CD8-positive, alpha-beta memory T cell (primary cell): ENCODE results near the gene IRAK1. TPM values are rescaled to one million over a fixed set of nuclear protein-coding genes. Genes with fewer than 3 reads are reported as not detected.

ENCODE experiments used
- CTCF ChIA-PET: fragments of 350-600 bp; sonication (Branson Sonifier 250); formaldehyde crosslinking; loops from one replicate; lab custom pipeline; 2021; ENCODE audit warnings: antibody characterized with exemption; lab: Charles Lee
- POLR2A ChIA-PET: fragments of 350-600 bp; sonication (Branson Sonifier 250); formaldehyde crosslinking; loops from one replicate; lab custom pipeline; 2021; ENCODE audit warnings: antibody characterized with exemption; lab: Charles Lee
- DNase-seq, 5 donors: peaks; one replicate each; pipeline versions ENCODE4 v3.0.0 to v3.0.0-alpha.2; 2020 to 2022; ENCODE audit warnings: mixed read lengths in 1 of 5
- H3K27ac ChIP-seq: one replicate; pipeline ENCODE4 v1.7.0; 2013; ENCODE audit warnings: low read depth, mild to moderate bottlenecking, low read length, moderate library complexity
- H3K27me3 ChIP-seq: 2 replicates; pipeline ENCODE4 v1.7.0; 2013; ENCODE audit warnings: low read length, mild to moderate bottlenecking; ENCODE audit not compliant: insufficient read depth, poor library complexity, severe bottlenecking
- H3K36me3 ChIP-seq: 2 replicates; pipeline ENCODE4 v1.7.0; 2013; ENCODE audit warnings: mild to moderate bottlenecking, low read length, moderate library complexity; ENCODE audit not compliant: insufficient read depth
- H3K4me1 ChIP-seq: 2 replicates; pipeline ENCODE4 v1.7.0; 2013; ENCODE audit warnings: mild to moderate bottlenecking, low read length, moderate library complexity; ENCODE audit not compliant: insufficient read depth
- H3K4me3 ChIP-seq: 2 replicates; pipeline ENCODE4 v1.7.0; 2013; ENCODE audit warnings: mild to moderate bottlenecking, low read length
- H3K9me3 ChIP-seq: 2 replicates; pipeline ENCODE4 v1.7.0; 2013; ENCODE audit warnings: mild to moderate bottlenecking, low read length
- H3K27ac Mint-ChIP-seq, 8 donors: one replicate each; pipeline ENCODE4 v1.8.0; 2020 to 2021; ENCODE audit warnings: mixed read lengths in 8 of 8, mild to moderate bottlenecking in 6 of 8, inconsistent platforms in 3 of 8, moderate library complexity in 3 of 8
- H3K27me3 Mint-ChIP-seq, 2 donors: one replicate each; pipeline ENCODE4 v1.8.0; 2020 to 2021; ENCODE audit warnings: mixed read lengths in 2 of 2, mild to moderate bottlenecking in 1 of 2, moderate library complexity in 1 of 2
- H3K36me3 Mint-ChIP-seq, 3 donors: one replicate each; pipeline ENCODE4 v1.8.0; 2020 to 2021; ENCODE audit warnings: mixed read lengths in 3 of 3, inconsistent platforms in 1 of 3, mild to moderate bottlenecking in 1 of 3
- H3K4me1 Mint-ChIP-seq, 3 donors: one replicate each; pipeline ENCODE4 v1.8.0; 2020 to 2021; ENCODE audit warnings: mixed read lengths in 3 of 3, inconsistent platforms in 1 of 3, mild to moderate bottlenecking in 1 of 3
- H3K4me3 Mint-ChIP-seq, 7 donors: one replicate each; pipeline ENCODE4 v1.8.0; 2020 to 2021; ENCODE audit warnings: mixed read lengths in 7 of 7, mild to moderate bottlenecking in 6 of 7, moderate library complexity in 4 of 7, inconsistent platforms in 2 of 7
- H3K9me3 Mint-ChIP-seq, 5 donors: one replicate each; pipeline ENCODE4 v1.8.0; 2020 to 2022; ENCODE audit warnings: mixed read lengths in 5 of 5, mild to moderate bottlenecking in 3 of 5, moderate library complexity in 2 of 5, inconsistent platforms in 1 of 5
- polyA plus RNA-seq: library from polyadenylated mRNA; unstranded; fragments of 300-500 nt; fragmentation: Illumina TruSeq; gene quantifications from one replicate; pipeline ENCODE4 v1.2.3, GENCODE V29; 2021
- total RNA-seq, 2 experiments: library from RNA; stranded (reverse); gene quantifications; one replicate each; pipeline ENCODE4 v1.2.3, GENCODE V29; 2021

IRAK1 gene
- total and polyA plus RNA-seq, 3 experiments from 2014 or later: 58.0 to 214 (median 208) TPM

DNA sequence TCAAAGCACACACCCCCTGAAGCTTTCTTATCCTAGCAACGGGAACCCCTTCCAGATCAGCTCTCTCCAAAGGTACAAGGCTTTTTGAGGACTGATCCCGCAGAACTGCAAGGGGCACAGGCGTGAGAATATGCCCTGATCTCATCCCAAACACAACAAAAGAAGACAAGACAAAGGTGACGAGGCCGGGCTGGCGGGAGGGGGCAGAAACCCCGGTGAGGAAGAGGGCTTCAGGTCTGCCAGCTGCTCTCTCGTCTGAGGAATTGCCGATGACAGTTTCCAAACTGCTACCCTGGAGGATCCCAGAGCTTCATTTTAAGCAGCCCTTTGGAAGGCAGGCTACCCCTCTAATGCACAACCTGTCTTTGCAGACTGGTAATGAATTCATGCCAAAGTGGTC, 51.4 kb downstream of the IRAK1 start:
- POLR2A ChIA-PET: interaction anchor here (0.8 to 1.6 kb wide), 4 partner anchors 13 to 174 kb away, joined by 3 to 4 read pairs (median 4); partner anchors contain the start of genes IDH3G and SSR4
- Mint-ChIP-seq H3K4me1 (peaks cover 37 to 48% (median 42%) of the 10 kb centered on the region in 3 donors), H3K4me3 (peak overlapping the region; percentile 95 to 100 (median 100)), H3K36me3 (peaks cover 0 to 22% (median 0%) of the 10 kb centered on the region in 3 donors), H3K9me3 (peaks cover 0 to 2% (median 0%) of the 10 kb centered on the region in 5 donors), H3K27ac (peak overlapping the region; percentile 88 to 98 (median 96)), H3K27me3 (peaks cover 0 to 4% of the 10 kb centered on the region in 2 donors)
- CTCF ChIA-PET: interaction anchor here (0.7 to 7.2 kb wide), 6 partner anchors 20 to 52 kb away, joined by 3 to 54 read pairs (median 5); partner anchors contain the start of gene IRAK1
- Histone ChIP-seq H3K36me3 (peaks cover 10% of the 10 kb centered on the region), H3K9me3 (no peaks in the 10 kb centered on the region), H3K27me3 (no peaks in the 10 kb centered on the region), H3K27ac (peak overlapping the region; percentile 67), H3K4me1 (peaks cover 39% of the 10 kb centered on the region), H3K4me3 (peak overlapping the region; percentile 93)
- peak in 1 of 5 donors; percentile 32 for DNase-seq

DNA sequence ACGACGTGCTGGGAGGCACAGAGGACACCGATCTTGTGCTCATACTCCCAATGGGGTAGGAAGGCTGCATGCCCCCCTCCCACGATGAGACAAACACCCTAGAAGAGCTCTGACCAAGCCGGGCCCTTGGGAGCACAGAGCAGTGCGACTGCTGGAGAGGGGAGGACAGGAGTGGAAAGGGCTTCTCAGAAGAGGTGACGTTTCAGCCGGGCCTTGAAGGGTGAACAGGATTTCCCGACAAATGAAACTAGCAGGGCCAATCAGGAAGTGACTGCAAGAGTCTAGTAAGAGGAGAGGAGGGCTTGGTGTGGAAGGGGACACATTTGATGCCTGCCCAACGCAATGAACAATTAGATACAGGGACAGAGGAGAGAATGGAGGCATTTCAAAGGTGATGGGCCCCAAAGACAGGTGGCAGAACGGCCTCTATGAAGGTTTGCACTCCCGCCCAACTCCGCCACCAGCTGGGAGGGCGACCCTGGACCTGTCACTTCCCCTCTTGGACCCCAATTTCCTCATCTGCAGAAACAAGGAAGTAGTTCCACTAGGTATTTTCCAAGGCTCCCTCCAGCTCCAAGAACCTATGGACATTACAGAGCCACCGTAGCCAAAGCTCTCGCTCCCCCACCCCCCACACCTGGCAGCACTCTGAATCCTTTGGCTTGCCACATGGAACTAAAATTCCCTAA, 52.0 kb downstream of the IRAK1 start:
- peak in 3 of 5 donors; percentile 38 to 59 (median 59) for DNase-seq
- Histone ChIP-seq H3K4me3 (peak overlapping the region; percentile 93), H3K4me1 (peaks cover 39% of the 10 kb centered on the region), H3K27ac (peak overlapping the region; percentile 67), H3K36me3 (peaks cover 12% of the 10 kb centered on the region), H3K27me3 (no peaks in the 10 kb centered on the region), H3K9me3 (no peaks in the 10 kb centered on the region)
- H3K36me3 Mint-ChIP-seq: peaks cover 0 to 23% (median 0%) of the 10 kb centered on the region in 3 donors
- H3K9me3 Mint-ChIP-seq: peaks cover 0 to 2% (median 0%) of the 10 kb centered on the region in 5 donors
- CTCF ChIA-PET: interaction anchor here (0.7 to 7.2 kb wide), 11 partner anchors 9 to 204 kb away, joined by 3 to 54 read pairs (median 4); partner anchors contain the start of genes IRAK1 and PLXNB3
- peaks cover 33 to 44% (median 38%) of the 10 kb centered on the region in 3 donors for H3K4me1 Mint-ChIP-seq
- H3K27ac Mint-ChIP-seq: peak overlapping the region; percentile 88 to 98 (median 96)
- H3K4me3 Mint-ChIP-seq: peak overlapping the region; percentile 95 to 100 (median 100)
- POLR2A ChIA-PET: interaction anchor here (0.8 to 1.6 kb wide), 3 partner anchors 39 to 173 kb away, joined by 4 read pairs; partner anchors contain the start of genes IDH3G and SSR4
- peaks cover 0 to 4% of the 10 kb centered on the region in 2 donors for H3K27me3 Mint-ChIP-seq

DNA sequence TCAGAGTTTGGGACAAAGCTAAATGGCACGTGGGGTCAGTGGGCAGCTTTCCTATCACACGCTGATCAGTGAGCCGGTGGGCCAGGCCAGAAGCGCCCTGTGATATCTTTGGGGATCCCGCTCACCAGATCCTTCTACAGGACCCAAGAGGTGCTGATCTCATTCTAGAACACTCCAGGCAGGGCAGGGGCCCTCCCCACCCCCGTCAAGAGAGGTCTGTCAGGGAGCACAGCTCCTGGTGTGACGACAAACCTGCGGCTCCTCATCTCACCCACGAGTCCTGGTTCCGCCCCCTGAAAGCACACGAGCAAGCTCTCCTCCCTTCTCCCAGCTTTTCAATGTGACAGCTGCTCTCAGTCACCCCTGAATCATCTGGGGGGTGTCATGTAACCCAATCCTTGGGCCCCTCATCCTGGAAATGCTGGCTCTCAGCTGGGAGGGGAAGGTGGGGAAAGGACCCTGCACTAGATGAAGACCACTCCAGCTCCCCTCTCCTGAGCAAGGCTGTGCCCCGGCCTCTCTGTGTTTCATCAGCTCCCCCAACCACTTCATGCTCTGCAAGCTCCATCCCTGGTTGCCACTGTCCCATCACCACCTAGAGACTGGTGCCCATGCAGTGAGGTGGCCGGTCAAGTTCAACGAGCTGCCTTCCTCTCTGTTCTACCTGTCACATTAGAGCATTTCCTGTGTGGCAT, 52.7 kb downstream of the IRAK1 start:
- H3K27ac Mint-ChIP-seq: peak overlapping the region; percentile 88 to 98 (median 96)
- Histone ChIP-seq H3K9me3 (no peaks in the 10 kb centered on the region), H3K4me1 (peaks cover 39% of the 10 kb centered on the region), H3K36me3 (peaks cover 14% of the 10 kb centered on the region), H3K27me3 (no peaks in the 10 kb centered on the region), H3K4me3 (peak overlapping the region; percentile 93), H3K27ac (peak overlapping the region; percentile 67)
- H3K36me3 Mint-ChIP-seq: peaks cover 0 to 29% (median 0%) of the 10 kb centered on the region in 3 donors
- H3K9me3 Mint-ChIP-seq: peaks cover 0 to 2% (median 0%) of the 10 kb centered on the region in 5 donors
- H3K4me1 Mint-ChIP-seq: peaks cover 33 to 44% (median 38%) of the 10 kb centered on the region in 3 donors
- H3K27me3 Mint-ChIP-seq: peaks cover 0 to 4% of the 10 kb centered on the region in 2 donors
- peak overlapping the region; percentile 95 to 100 (median 100) for H3K4me3 Mint-ChIP-seq
- DNase-seq: peak in 3 of 5 donors; percentile 26 to 64 (median 30)
- ChIA-PET CTCF (interaction anchor here (0.7 to 7.2 kb wide), 9 partner anchors 8 to 203 kb away, joined by 3 to 54 read pairs (median 4); partner anchors contain the start of genes IRAK1 and PLXNB3), POLR2A (interaction anchor here (0.5 to 1.6 kb wide), 5 partner anchors 16 to 40 kb away, joined by 3 to 5 read pairs (median 4); no protein-coding TSS in a partner anchor)

DNA sequence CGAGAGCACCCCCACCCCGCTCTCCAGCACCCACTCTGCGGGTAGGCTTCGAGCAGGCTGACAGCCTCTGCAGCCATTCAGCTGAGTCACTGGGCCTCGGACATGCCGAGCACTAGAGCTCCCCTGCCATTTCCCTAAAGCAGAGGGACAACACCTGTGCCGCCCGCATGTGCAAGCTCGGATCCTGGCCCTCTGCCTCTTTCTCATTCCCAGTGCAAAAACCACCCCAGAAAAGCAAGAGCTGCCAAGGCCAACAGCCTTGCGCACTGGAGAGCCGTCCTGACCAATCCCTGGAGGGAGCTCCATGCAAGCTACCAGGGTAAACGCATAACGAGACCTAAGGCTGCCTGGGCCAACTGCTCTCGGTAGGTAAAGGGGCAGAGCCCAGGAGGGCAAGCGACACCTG, 53.4 kb downstream of the IRAK1 start:
- no peaks in the 10 kb centered on the region for H3K9me3 ChIP-seq
- H3K36me3 ChIP-seq: peaks cover 20% of the 10 kb centered on the region
- H3K4me1 ChIP-seq: peaks cover 39% of the 10 kb centered on the region
- peak overlapping the region; percentile 67 for H3K27ac ChIP-seq
- DNase-seq: no peak
- Mint-ChIP-seq H3K9me3 (no peaks in the 10 kb centered on the region), H3K27me3 (peaks cover 0 to 2% of the 10 kb centered on the region in 2 donors), H3K4me1 (peaks cover 33 to 44% (median 38%) of the 10 kb centered on the region in 3 donors), H3K4me3 (peak overlapping the region; percentile 50 to 100 (median 100)), H3K27ac (peak overlapping the region in 7 of 8 donors; percentile 88 to 98 (median 95)), H3K36me3 (peaks cover 0 to 33% (median 0%) of the 10 kb centered on the region in 3 donors)
- ChIA-PET CTCF (interaction anchor here (0.9 to 7.2 kb wide), 3 partner anchors 13 to 47 kb away, joined by 3 to 54 read pairs (median 12); no protein-coding TSS in a partner anchor), POLR2A (interaction anchor here (0.8 to 1.5 kb wide), 2 partner anchors 15 to 40 kb away, joined by 4 to 5 read pairs; no protein-coding TSS in a partner anchor)
- H3K4me3 ChIP-seq: no peak overlapping the region
- H3K27me3 ChIP-seq: no peaks in the 10 kb centered on the region

DNA sequence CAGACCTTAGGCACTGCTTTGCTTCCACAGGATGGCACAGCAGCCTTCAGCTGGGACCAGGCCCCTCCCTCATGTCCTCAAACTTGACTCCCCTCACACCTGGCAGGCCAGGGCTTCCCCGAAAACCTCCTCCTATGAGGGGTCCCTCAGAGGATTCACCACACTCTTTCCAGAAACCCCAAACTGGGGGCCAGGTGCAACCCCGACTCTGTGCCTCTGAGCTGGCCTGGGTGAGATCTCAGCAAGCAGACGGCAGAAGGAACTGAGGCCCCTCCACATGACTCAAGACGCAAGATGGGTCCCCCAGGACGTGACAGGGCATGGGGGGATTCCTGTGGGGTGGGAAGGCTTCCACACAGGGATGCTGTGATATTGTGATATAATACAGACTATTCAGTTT, 54.3 kb downstream of the IRAK1 start:
- Mint-ChIP-seq H3K27ac (peak overlapping the region in 7 of 8 donors; percentile 68 to 98 (median 92)), H3K36me3 (peaks cover 0 to 39% (median under 1%) of the 10 kb centered on the region in 3 donors), H3K9me3 (no peaks in the 10 kb centered on the region), H3K27me3 (peaks cover 0 to 2% of the 10 kb centered on the region in 2 donors), H3K4me3 (peak overlapping the region in 3 of 7 donors; percentile 3 to 66 (median 8)), H3K4me1 (peaks cover 33 to 46% (median 38%) of the 10 kb centered on the region in 3 donors)
- CTCF ChIA-PET: interaction anchor here (0.9 to 7.2 kb wide), 3 partner anchors 12 to 39 kb away, joined by 3 to 54 read pairs (median 3); no protein-coding TSS in a partner anchor
- no peak overlapping the region for H3K27ac ChIP-seq
- POLR2A ChIA-PET: no interaction called here
- peaks cover 39% of the 10 kb centered on the region for H3K4me1 ChIP-seq
- DNase-seq: no peak
- H3K36me3 ChIP-seq: peaks cover 20% of the 10 kb centered on the region
- H3K27me3 ChIP-seq: no peaks in the 10 kb centered on the region
- H3K4me3 ChIP-seq: no peak overlapping the region
- no peaks in the 10 kb centered on the region for H3K9me3 ChIP-seq

DNA sequence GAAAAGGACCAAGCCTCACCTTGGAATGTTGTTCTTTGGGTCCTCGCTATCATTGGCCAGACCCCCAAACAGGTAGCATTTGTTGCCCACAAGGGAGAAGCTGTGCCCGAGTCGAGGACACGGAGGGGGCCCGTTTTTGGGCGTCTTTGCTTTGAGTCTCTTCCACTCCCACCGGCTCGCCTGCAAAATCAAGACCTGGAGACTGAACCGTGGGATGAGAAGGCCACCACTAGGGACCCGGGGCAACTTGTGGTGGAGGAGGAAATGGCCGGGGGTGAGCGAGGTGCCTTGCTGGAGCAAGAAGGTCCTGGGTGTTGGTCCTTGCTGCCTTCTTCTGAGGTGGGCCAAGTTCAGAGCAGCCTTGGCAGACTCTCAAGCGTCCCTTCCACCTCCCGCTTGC, 55.6 kb downstream of the IRAK1 start:
- no peak for DNase-seq
- H3K9me3 ChIP-seq: no peaks in the 10 kb centered on the region
- H3K36me3 Mint-ChIP-seq: peaks cover 0 to 49% (median 2%) of the 10 kb centered on the region in 3 donors
- no peaks in the 10 kb centered on the region for H3K9me3 Mint-ChIP-seq
- no peak overlapping the region for H3K27ac ChIP-seq
- H3K36me3 ChIP-seq: peaks cover 20% of the 10 kb centered on the region
- no peaks in the 10 kb centered on the region for H3K27me3 ChIP-seq
- CTCF ChIA-PET: interaction anchor here (1.1 to 1.5 kb wide), 2 partner anchors 10 to 37 kb away, joined by 3 read pairs; no protein-coding TSS in a partner anchor
- H3K27ac Mint-ChIP-seq: peak overlapping the region in 3 of 8 donors; percentile 14 to 84 (median 52)
- H3K4me3 Mint-ChIP-seq: peak overlapping the region in 2 of 7 donors; percentile 34 to 40
- POLR2A ChIA-PET: no interaction called here
- peaks cover 0 to 2% of the 10 kb centered on the region in 2 donors for H3K27me3 Mint-ChIP-seq
- peaks cover 39% of the 10 kb centered on the region for H3K4me1 ChIP-seq
- peaks cover 33 to 41% (median 38%) of the 10 kb centered on the region in 3 donors for H3K4me1 Mint-ChIP-seq
- H3K4me3 ChIP-seq: no peak overlapping the region

DNA sequence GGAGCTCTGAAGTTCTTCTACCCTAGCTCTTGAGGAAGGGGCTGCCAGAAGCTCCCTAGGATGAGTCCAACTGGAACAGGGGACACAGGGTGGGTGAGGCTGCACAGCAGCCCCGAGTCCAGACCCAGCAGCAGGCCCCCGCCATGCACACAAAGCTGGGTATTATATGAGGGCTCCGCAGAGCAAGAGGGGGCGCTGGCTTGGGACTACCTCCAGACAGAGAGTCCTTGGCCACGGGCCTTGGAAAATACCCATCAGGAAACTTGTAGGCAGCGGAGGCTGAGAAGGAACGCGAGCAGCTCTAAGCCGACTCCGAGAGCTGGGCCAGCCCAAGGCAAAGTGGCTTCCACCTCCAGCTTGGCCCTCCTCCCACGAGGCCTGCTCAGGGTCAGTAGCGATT, 56.2 kb downstream of the IRAK1 start:
- Mint-ChIP-seq H3K4me3 (no peak overlapping the region), H3K27ac (peak overlapping the region in 2 of 8 donors; percentile 19 to 52), H3K9me3 (no peaks in the 10 kb centered on the region), H3K36me3 (peaks cover 0 to 54% (median 4%) of the 10 kb centered on the region in 3 donors), H3K4me1 (peaks cover 33 to 38% (median 38%) of the 10 kb centered on the region in 3 donors), H3K27me3 (peaks cover 0 to 2% of the 10 kb centered on the region in 2 donors)
- ChIA-PET POLR2A (no interaction called here), CTCF (interaction anchor here (1.1 kb wide), 1 partner anchor 10 kb away, joined by 3 read pairs; no protein-coding TSS in a partner anchor)
- peaks cover 37% of the 10 kb centered on the region for H3K4me1 ChIP-seq
- peaks cover 20% of the 10 kb centered on the region for H3K36me3 ChIP-seq
- DNase-seq: no peak
- H3K27me3 ChIP-seq: no peaks in the 10 kb centered on the region
- no peak overlapping the region for H3K4me3 ChIP-seq
- H3K27ac ChIP-seq: no peak overlapping the region
- H3K9me3 ChIP-seq: no peaks in the 10 kb centered on the region
